IMR-90 (cell line): ENCODE data around the gene FBXO9. TPM values are rescaled to one million over a fixed set of nuclear protein-coding genes. Genes with fewer than 3 reads are reported as not detected.

ENCODE experiments used
- ATAC-seq: fragments of 200-7000 bp; cut with Tn5 transposase; 2 replicates; pipeline ENCODE4 v1.9.1; 2020; ENCODE audit warnings: low read depth, mild to moderate bottlenecking, moderate library complexity
- BruUV-seq: library from RNA; stranded (reverse); fragments of 400-500 nt; replicated peaks from 2 replicates; lab custom pipeline; 2021; lab: Mats Ljungman, UMichigan
- CTCF ChIA-PET: fragments of 300-600 bp; formaldehyde crosslinking; extraction: SDS; loops from one replicate; lab custom pipeline; 2021; ENCODE audit warnings: antibody characterized with exemption; lab: Yijun Ruan, JAX
- POLR2A ChIA-PET: fragments of 300-600 bp; sonication (Branson Sonifier 250); formaldehyde crosslinking; loops from one replicate; lab custom pipeline; 2022; ENCODE audit warnings: antibody characterized with exemption; ENCODE audit not compliant: unreplicated experiment; lab: Charles Lee
- DNase-seq: peaks from one replicate; pipeline ENCODE4 v3.0.0; 2013
- H2AFZ ChIP-seq: replicated peaks from 2 replicates; pipeline ENCODE3; 2013; ENCODE audit warnings: low read length, mild to moderate bottlenecking; ENCODE audit not compliant: poor library complexity
- H2AK5ac ChIP-seq: 2 replicates; pipeline ENCODE4 v1.6.1; 2013; ENCODE audit warnings: low read depth, low read length, inconsistent platforms
- H2AK9ac ChIP-seq: replicated peaks from 2 replicates; pipeline ENCODE3; 2013; ENCODE audit warnings: mild to moderate bottlenecking, low read depth, low read length, moderate library complexity; ENCODE audit not compliant: poor library complexity
- H2BK120ac ChIP-seq: 2 replicates; pipeline ENCODE4 v1.6.1; 2013; ENCODE audit warnings: low read depth, low read length, inconsistent platforms
- H2BK15ac ChIP-seq: 3 replicates; pipeline ENCODE4 v1.6.1; 2013; ENCODE audit warnings: low read depth, low read length, inconsistent platforms
- H2BK20ac ChIP-seq: 2 replicates; pipeline ENCODE4 v1.6.1; 2013; ENCODE audit warnings: low read depth, mild to moderate bottlenecking, inconsistent platforms, low read length, moderate library complexity
- H2BK5ac ChIP-seq: 2 replicates; pipeline ENCODE4 v1.6.1; 2013; ENCODE audit warnings: mild to moderate bottlenecking, low read depth, low read length, inconsistent platforms; ENCODE audit not compliant: poor library complexity, severe bottlenecking
- H3K14ac ChIP-seq: replicated peaks from 2 replicates; pipeline ENCODE4 v1.6.1; 2013; ENCODE audit warnings: low read depth, low read length, inconsistent platforms
- H3K18ac ChIP-seq: 2 replicates; pipeline ENCODE4 v1.6.1; 2013; ENCODE audit warnings: low read depth, low read length, control low read depth
- H3K23ac ChIP-seq: 2 replicates; pipeline ENCODE4 v1.6.1; 2013; ENCODE audit warnings: low read depth, low read length, inconsistent platforms
- H3K27ac ChIP-seq: 2 replicates; pipeline ENCODE4 v1.5.1; 2013; ENCODE audit warnings: mild to moderate bottlenecking, control low read depth, low read length; ENCODE audit not compliant: insufficient read depth
- H3K27me3 ChIP-seq: 2 replicates; pipeline ENCODE4 v1.6.1; 2013; ENCODE audit warnings: low read length; ENCODE audit not compliant: control insufficient read depth, insufficient read depth
- H3K36me3 ChIP-seq: 2 replicates; pipeline ENCODE4 v1.6.1; 2013; ENCODE audit warnings: low read length, mixed read lengths; ENCODE audit not compliant: control insufficient read depth, insufficient read depth
- H3K4ac ChIP-seq: 2 replicates; pipeline ENCODE4 v1.6.1; 2013; ENCODE audit warnings: low read depth, low read length, inconsistent platforms
- H3K4me1 ChIP-seq: 2 replicates; pipeline ENCODE4 v1.6.1; 2013; ENCODE audit warnings: low read length, mixed read lengths; ENCODE audit not compliant: control insufficient read depth, insufficient read depth
- H3K4me2 ChIP-seq: 2 replicates; pipeline ENCODE4 v1.6.1; 2013; ENCODE audit warnings: low read depth, mild to moderate bottlenecking, control low read depth, low read length, moderate library complexity
- H3K4me3 ChIP-seq: 2 replicates; pipeline ENCODE4 v1.5.1; 2013; ENCODE audit warnings: low read depth, mild to moderate bottlenecking, control low read depth, low read length, moderate library complexity; ENCODE audit not compliant: insufficient read depth
- H3K56ac ChIP-seq: 2 replicates; pipeline ENCODE4 v1.6.1; 2013; ENCODE audit warnings: low read length, inconsistent platforms; ENCODE audit not compliant: insufficient read depth; ENCODE audit errors: extremely low read depth
- H3K79me1 ChIP-seq, 2 experiments: 2 replicates each; pipeline ENCODE4 v1.6.1; 2013; ENCODE audit warnings: low read length in 2 of 2, inconsistent platforms in 1 of 2, low read depth in 1 of 2
- H3K9ac ChIP-seq: 2 replicates; pipeline ENCODE4 v1.6.1; 2013; ENCODE audit warnings: low read depth, low read length, control low read depth
- H3K9me1 ChIP-seq: 2 replicates; pipeline ENCODE4 v1.6.1; 2013; ENCODE audit warnings: low read length, inconsistent platforms; ENCODE audit not compliant: insufficient read depth
- H3K9me3 ChIP-seq: 2 replicates; pipeline ENCODE4 v1.6.1; 2013; ENCODE audit warnings: low read length; ENCODE audit not compliant: control insufficient read depth, insufficient read depth
- H4K20me1 ChIP-seq: 2 replicates; pipeline ENCODE4 v1.6.1; 2013; ENCODE audit warnings: low read length, inconsistent platforms; ENCODE audit not compliant: insufficient read depth
- H4K5ac ChIP-seq: 2 replicates; pipeline ENCODE4 v1.6.1; 2013; ENCODE audit warnings: mild to moderate bottlenecking, low read depth, low read length, control low read depth
- H4K8ac ChIP-seq, 2 experiments: 2 replicates each; pipeline ENCODE4 v1.6.1; 2013; ENCODE audit warnings: low read depth in 2 of 2, low read length in 2 of 2, control low read depth in 1 of 2, inconsistent platforms in 1 of 2
- H4K91ac ChIP-seq: 2 replicates; pipeline ENCODE4 v1.6.1; 2013; ENCODE audit warnings: low read depth, low read length, inconsistent platforms; ENCODE audit not compliant: insufficient read depth
- BHLHE40 ChIP-seq: fragments of 150-350 bp; IDR thresholded peaks from 2 replicates; pipeline ENCODE4 v1.6.1; 2016; ENCODE audit warnings: mild to moderate bottlenecking, low read depth, low read length
- CHD1 ChIP-seq: IDR thresholded peaks from 2 replicates; pipeline ENCODE4 v1.6.1; 2012; ENCODE audit warnings: low read depth, low read length, improper control_type of control experiment
- ELK1 ChIP-seq: fragments of 150-350 bp; IDR thresholded peaks from 2 replicates; pipeline ENCODE4 v1.6.1; 2016; ENCODE audit warnings: low read depth, mild to moderate bottlenecking, low read length, moderate library complexity, borderline replicate concordance
- FOS ChIP-seq: fragments of 150-350 bp; IDR thresholded peaks from 2 replicates; pipeline ENCODE4 v1.6.1; 2016; ENCODE audit warnings: low read depth, low read length
- MAZ ChIP-seq: IDR thresholded peaks from 2 replicates; pipeline ENCODE4 v1.6.1; 2012; ENCODE audit warnings: low read depth, mild to moderate bottlenecking, low read length, improper control_type of control experiment, moderate library complexity, borderline replicate concordance
- MXI1 ChIP-seq: IDR thresholded peaks from 2 replicates; pipeline ENCODE4 v1.6.1; 2012; ENCODE audit warnings: low read depth, mild to moderate bottlenecking, low read length, moderate library complexity, borderline replicate concordance
- POLR2A ChIP-seq: IDR thresholded peaks from 2 replicates; pipeline ENCODE4 v1.6.1; 2012; ENCODE audit warnings: mild to moderate bottlenecking, low read depth, low read length
- RAD21 ChIP-seq: IDR thresholded peaks from 2 replicates; pipeline ENCODE4 v1.6.1; 2012; ENCODE audit warnings: low read length, improper control_type of control experiment
- SMC3 ChIP-seq: fragments of 150-350 bp; IDR thresholded peaks from 2 replicates; pipeline ENCODE4 v1.6.1; 2016; ENCODE audit warnings: low read depth, mild to moderate bottlenecking, antibody characterized with exemption, low read length, moderate library complexity
- WGBS, 2 experiments: methylation state at CpG; one replicate each; pipeline versions ENCODE4 v1.1.5 to v1.1.7; 2013; ENCODE audit warnings: missing lambda C conversion rate in 2 of 2; ENCODE audit not compliant: insufficient read length in 1 of 2; ENCODE audit errors: extremely low coverage in 2 of 2; 5-methylcytosine and 5-hydroxymethylcytosine counted together
- dilution Hi-C: fragments of 300-500 bp; cut with HindIII; formaldehyde crosslinking; loops from one replicate; pipeline ENCODE4 v1.14.3; 2018; ENCODE audit warnings: low sequenced_read_pairs; ENCODE audit not compliant: unreplicated experiment
- in situ Hi-C: fragments of 300-500 bp; cut with MboI; formaldehyde crosslinking; loops from 3 replicates; pipeline ENCODE4 v1.14.3; 2019; ENCODE audit warnings: low sequenced_read_pairs, inconsistent platforms, mixed read lengths
- intact Hi-C: fragments of 100-400 bp; cut with micrococcal nuclease; formaldehyde crosslinking; loops from 2 replicates; pipeline ENCODE4 v1.10.0; 2022
- polyA plus RNA-seq, 3 experiments: library from polyadenylated mRNA; depleted of rRNA; stranded (reverse); fragments of >200 nt; gene quantifications; 2 replicates each; pipeline ENCODE4 v1.2.3, GENCODE V29; 2012; ENCODE audit warnings: low replicate concordance in 1 of 3
- total RNA-seq: library from RNA; depleted of rRNA; stranded (reverse); fragments of >200 nt; gene quantifications from 2 replicates; pipeline ENCODE4 v1.2.3, GENCODE V29; 2012

FBXO9 gene
- total and polyA plus RNA-seq, 2 of the 4 experiments (the other 2 are of a cell fraction) = 49.6 to 65.9 TPM

DNA sequence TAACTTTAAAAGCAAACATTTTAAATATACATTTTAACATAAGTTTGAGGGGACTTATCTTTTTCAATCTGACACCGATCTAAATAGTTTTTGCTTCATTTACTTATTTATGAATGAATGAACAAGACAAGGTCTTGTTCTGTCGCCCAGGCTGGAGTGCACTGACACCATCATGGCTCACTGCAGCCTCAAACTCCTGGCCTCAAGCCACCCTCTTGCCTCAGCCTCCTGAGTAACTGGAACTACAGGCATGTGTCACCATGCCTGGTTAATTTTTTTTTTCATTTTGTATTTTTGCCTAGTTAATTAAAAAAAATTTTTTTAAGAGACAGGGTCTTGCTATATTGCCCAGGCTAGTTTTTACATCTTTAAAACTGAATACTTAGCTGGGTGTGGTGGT, 25.4 kb downstream of the FBXO9 start:
- no peak overlapping the region for H3K4me3 ChIP-seq
- no peak overlapping the region for H3K18ac ChIP-seq
- dilution Hi-C loops (no loop called here), in situ Hi-C loops (no loop called here), intact Hi-C loops (no loop called here)
- no peak overlapping the region for H3K4me2 ChIP-seq
- TF ChIP-seq CHD1 (no peak), MXI1 (no peak), FOS (no peak), RAD21 (no peak), POLR2A (no peak), ELK1 (no peak), BHLHE40 (no peak), SMC3 (no peak), MAZ (no peak)
- no peak overlapping the region for H2BK20ac ChIP-seq
- H3K4me1 ChIP-seq = peaks cover 2% of the 10 kb centered on the region; the same call in 1 of the 2 replicates
- H2BK5ac ChIP-seq = no peak overlapping the region
- H3K9me1 ChIP-seq = no peaks in the 10 kb centered on the region; the same call in 1 of the 2 replicates
- no CpG with 5 or more reads among the region's 2 CpGs for WGBS, 2 experiments
- no peaks in the 10 kb centered on the region for H3K9me3 ChIP-seq
- no peak overlapping the region for H3K23ac ChIP-seq
- ATAC-seq = no peak; the same call in 1 of the 2 replicates
- H3K56ac ChIP-seq = no peak overlapping the region
- BruUV-seq = no TSS peak
- H4K20me1 ChIP-seq = no peaks in the 10 kb centered on the region; the same call in 1 of the 2 replicates
- H3K9ac ChIP-seq = no peak overlapping the region
- H3K4ac ChIP-seq = no peak overlapping the region
- no peak overlapping the region for H4K8ac ChIP-seq
- no peak overlapping the region for H2AK9ac ChIP-seq
- no peak overlapping the region for H4K5ac ChIP-seq
- 0 out of 4 replicates have a peak, but pooled peaks cover 0 to 2% of the 10 kb centered on the region in 2 experiments for H3K79me1 ChIP-seq
- no peak overlapping the region for H2BK120ac ChIP-seq
- no peak overlapping the region for H3K14ac ChIP-seq
- H2BK15ac ChIP-seq = no peak overlapping the region
- H3K36me3 ChIP-seq = peaks cover 34% of the 10 kb centered on the region
- no peak overlapping the region for H2AK5ac ChIP-seq
- H3K27ac ChIP-seq = no peak overlapping the region
- H3K27me3 ChIP-seq = no peaks in the 10 kb centered on the region
- no peak overlapping the region for H4K91ac ChIP-seq
- CTCF ChIA-PET = no interaction called here
- DNase-seq = peak; percentile 51
- H2AFZ ChIP-seq = no peak overlapping the region
- POLR2A ChIA-PET = no interaction called here
